HEK293 (cell line): ENCODE results near the gene REV3L.

Source experiments
- ATF2 ChIP-seq: fragments of 450-650 bp; formaldehyde crosslinking; IDR thresholded peaks from 2 replicates; pipeline ENCODE4 v1.5.1; 2016; ENCODE audit warnings: missing biosample characterization, missing genetic modification characterization, low read depth
- KLF1 ChIP-seq: fragments of 450-650 bp; formaldehyde crosslinking; IDR thresholded peaks from 2 replicates; pipeline ENCODE4 v1.5.1; 2016; ENCODE audit warnings: missing biosample characterization, missing genetic modification characterization
- KLF7 ChIP-seq: fragments of 450-650 bp; formaldehyde crosslinking; IDR thresholded peaks from 2 replicates; pipeline ENCODE4 v1.5.1; 2016; ENCODE audit warnings: missing biosample characterization, missing genetic modification characterization, borderline replicate concordance
- PRDM1 ChIP-seq: fragments of 450-650 bp; formaldehyde crosslinking; IDR thresholded peaks from 2 replicates; pipeline ENCODE4; 2016; ENCODE audit warnings: missing biosample characterization, missing genetic modification characterization
- PRDM6 ChIP-seq: fragments of 450-650 bp; formaldehyde crosslinking; IDR thresholded peaks from 2 replicates; pipeline ENCODE4 v1.5.1; 2017; ENCODE audit warnings: missing biosample characterization, missing genetic modification characterization
- SETDB1 ChIP-seq: IDR thresholded peaks from one replicate; pipeline ENCODE4 v1.6.1; 2017; ENCODE audit warnings: mild to moderate bottlenecking, low read length, moderate library complexity, mixed read lengths; ENCODE audit not compliant: insufficient read length
- WT1 ChIP-seq: fragments of 450-650 bp; formaldehyde crosslinking; IDR thresholded peaks from 2 replicates; pipeline ENCODE4 v1.5.1; 2016; ENCODE audit warnings: missing biosample characterization, missing genetic modification characterization
- ZBTB11 ChIP-seq: fragments of 450-650 bp; formaldehyde crosslinking; conservative IDR thresholded peaks from 2 replicates; pipeline ENCODE4 v1.5.1; 2016; ENCODE audit warnings: low read depth, missing biosample characterization, missing genetic modification characterization
- ZFP41 ChIP-seq: fragments of 450-650 bp; formaldehyde crosslinking; IDR thresholded peaks from 2 replicates; pipeline ENCODE4 v1.5.1; 2016; ENCODE audit warnings: missing biosample characterization, missing genetic modification characterization, borderline replicate concordance
- ZIC2 ChIP-seq: fragments of 450-650 bp; formaldehyde crosslinking; IDR thresholded peaks from 2 replicates; pipeline ENCODE4 v1.5.1; 2016; ENCODE audit warnings: missing biosample characterization, missing genetic modification characterization
- ZNF132 ChIP-seq: fragments of 450-650 bp; formaldehyde crosslinking; IDR thresholded peaks from 2 replicates; pipeline ENCODE4 v1.5.1; 2017; ENCODE audit warnings: missing biosample characterization, missing genetic modification characterization, borderline replicate concordance
- ZNF155 ChIP-seq: fragments of 450-650 bp; formaldehyde crosslinking; IDR thresholded peaks from 2 replicates; pipeline ENCODE4 v1.5.1; 2016; ENCODE audit warnings: missing biosample characterization, missing genetic modification characterization
- ZNF169 ChIP-seq: fragments of 450-650 bp; formaldehyde crosslinking; IDR thresholded peaks from 2 replicates; pipeline ENCODE4 v1.5.1; 2016; ENCODE audit warnings: missing biosample characterization, missing genetic modification characterization
- ZNF211 ChIP-seq: fragments of 450-650 bp; formaldehyde crosslinking; IDR thresholded peaks from 2 replicates; pipeline ENCODE4 v1.5.1; 2016; ENCODE audit warnings: low read depth, missing biosample characterization, missing genetic modification characterization
- ZNF341 ChIP-seq: fragments of 450-650 bp; formaldehyde crosslinking; IDR thresholded peaks from 2 replicates; pipeline ENCODE4; 2016; ENCODE audit warnings: low read depth, missing biosample characterization, missing genetic modification characterization
- ZNF362 ChIP-seq: fragments of 450-650 bp; formaldehyde crosslinking; IDR thresholded peaks from 2 replicates; pipeline ENCODE4 v1.5.1; 2016; ENCODE audit warnings: missing biosample characterization, missing genetic modification characterization
- ZNF398 ChIP-seq: fragments of 450-650 bp; formaldehyde crosslinking; IDR thresholded peaks from 2 replicates; pipeline ENCODE4 v1.5.1; 2017; ENCODE audit warnings: missing biosample characterization, missing genetic modification characterization
- ZNF416 ChIP-seq: fragments of 450-650 bp; formaldehyde crosslinking; IDR thresholded peaks from 2 replicates; pipeline ENCODE4 v1.5.1; 2016; ENCODE audit warnings: missing biosample characterization, missing genetic modification characterization
- ZNF48 ChIP-seq: fragments of 450-650 bp; formaldehyde crosslinking; IDR thresholded peaks from 2 replicates; pipeline ENCODE4 v1.5.1; 2016; ENCODE audit warnings: missing biosample characterization, missing genetic modification characterization
- ZNF518A ChIP-seq: fragments of 450-650 bp; formaldehyde crosslinking; conservative IDR thresholded peaks from 2 replicates; pipeline ENCODE4 v1.5.1; 2016; ENCODE audit warnings: low read depth, missing biosample characterization, missing genetic modification characterization
- ZNF560 ChIP-seq: fragments of 450-650 bp; formaldehyde crosslinking; IDR thresholded peaks from 2 replicates; pipeline ENCODE4 v1.5.1; 2017; ENCODE audit warnings: missing biosample characterization, missing genetic modification characterization, borderline replicate concordance
- ZNF571 ChIP-seq: fragments of 450-650 bp; formaldehyde crosslinking; IDR thresholded peaks from 2 replicates; pipeline ENCODE4 v1.5.0; 2017; ENCODE audit warnings: missing biosample characterization, missing genetic modification characterization
- ZNF654 ChIP-seq: fragments of 450-650 bp; formaldehyde crosslinking; IDR thresholded peaks from 2 replicates; pipeline ENCODE4 v1.5.1; 2016; ENCODE audit warnings: low read depth, missing biosample characterization, missing genetic modification characterization
- ZNF658 ChIP-seq: fragments of 450-650 bp; formaldehyde crosslinking; IDR thresholded peaks from 2 replicates; pipeline ENCODE4; 2016; ENCODE audit warnings: missing biosample characterization, missing genetic modification characterization
- ZNF660 ChIP-seq: fragments of 450-650 bp; IDR thresholded peaks from 2 replicates; pipeline ENCODE4 v1.5.1; 2018; ENCODE audit warnings: missing biosample characterization, mild to moderate bottlenecking, missing genetic modification characterization
- ZNF701 ChIP-seq: fragments of 450-650 bp; formaldehyde crosslinking; IDR thresholded peaks from 2 replicates; pipeline ENCODE4 v1.5.1; 2016; ENCODE audit warnings: missing biosample characterization, missing genetic modification characterization
- ZNF785 ChIP-seq: fragments of 450-650 bp; formaldehyde crosslinking; IDR thresholded peaks from 2 replicates; pipeline ENCODE4 v1.5.1; 2016; ENCODE audit warnings: missing biosample characterization, missing genetic modification characterization

The REV3L gene

GRCh38 chr6:111477481-111477938, 5.5 kb downstream of the REV3L start (continued):
- TF ChIP-seq ZFP41 (no peak), ZIC2 (peak; percentile 90), ZNF785 (tag by site-specific recombination) (no peak), ATF2 (peak; percentile 80), ZNF132 (tag by site-specific recombination) (no peak), KLF7 (tag by site-specific recombination) (no peak), ZNF48 (tag by site-specific recombination) (no peak), ZNF660 (tag by site-specific recombination) (no peak), ZNF560 (tag by site-specific recombination) (no peak), ZNF701 (tag by site-specific recombination) (no peak), ZNF416 (tag by site-specific recombination) (no peak), WT1 (no peak), ZNF518A (tag by site-specific recombination) (no peak), ZNF211 (tag by site-specific recombination) (no peak), ZNF169 (no peak), ZNF362 (tag by site-specific recombination) (no peak), PRDM1 (tag by site-specific recombination) (peak; percentile 26; the same call in 1 of the 2 replicates), ZNF658 (tag by site-specific recombination) (no peak), ZNF155 (tag by site-specific recombination) (no peak), SETDB1 (no peak), ZNF654 (tag by site-specific recombination) (no peak), KLF1 (no peak), ZNF341 (tag by site-specific recombination) (no peak), PRDM6 (tag by site-specific recombination) (no peak), ZNF398 (tag by site-specific recombination) (no peak), ZNF571 (no peak), ZBTB11 (tag by site-specific recombination) (no peak)
